ENCODE measurements around the gene CLIP4.

Gene CLIP4

GRCh38 chr2:29224693-29225551 lies 109.7 kb downstream of the CLIP4 start:
- DNase-seq: no peak

GRCh38 chr2:29225814-29226213 lies 110.6 kb downstream of the CLIP4 start:
- DNase-seq: no peak

GRCh38 chr2:29226375-29226774 lies 111.2 kb downstream of the CLIP4 start:
- no peak for DNase-seq

- DNase-seq: no peak
These were observed 111.6 kb downstream of the CLIP4 start for GRCh38 chr2:29226808-29227207.

- DNase-seq: no peak
These were observed 112.9 kb downstream of the CLIP4 start for GRCh38 chr2:29227935-29228675.

GRCh38 chr2:29228947-29229346 lies 113.7 kb downstream of the CLIP4 start:
- DNase-seq: no peak

GRCh38 chr2:29229640-29230039 lies 114.4 kb downstream of the CLIP4 start:
- no peak for DNase-seq

GRCh38 chr2:29232041-29232440 lies 116.8 kb downstream of the CLIP4 start:
- DNase-seq: no peak

GRCh38 chr2:29233428-29233827 lies 118.2 kb downstream of the CLIP4 start:
- no peak for DNase-seq

- DNase-seq: no peak
These were observed 120.2 kb downstream of the CLIP4 start for GRCh38 chr2:29235411-29235810.

- no peak for DNase-seq
These were observed 120.9 kb downstream of the CLIP4 start for GRCh38 chr2:29236074-29236473.

GRCh38 chr2:29238497-29238896 lies 123.3 kb downstream of the CLIP4 start:
- DNase-seq: peak; percentile 11 to 31

All from inflammatory macrophage treated with lipopolysaccharide for 1 hour (primary cell).